Suprapubic skin (tissue), 4 donors: ENCODE measurements around the gene IPO5. TPM values are rescaled to one million over a fixed set of nuclear protein-coding genes. Genes with fewer than 3 reads are reported as not detected.
"Not testable (repeated sequence)": the region's sequence is repeated elsewhere in the genome, so short reads cannot be mapped to it uniquely, and the experiment has no call there.

Experiments
- DNase-seq, 2 donors: peaks; one replicate each; pipeline ENCODE4 v3.0.0-alpha.2; 2019; ENCODE audit warnings: low spot score in 2 of 2
- H3K27ac ChIP-seq: fragments of 200-600 bp; sonication (generic); one replicate; pipeline ENCODE4 v1.5.1; 2019
- H3K27me3 ChIP-seq: fragments of 200-600 bp; sonication (generic); one replicate; pipeline ENCODE4 v1.5.1; 2019
- H3K36me3 ChIP-seq: fragments of 200-600 bp; sonication (generic); one replicate; pipeline ENCODE4 v1.5.1; 2019
- H3K4me1 ChIP-seq: fragments of 200-600 bp; sonication (generic); one replicate; pipeline ENCODE4 v1.5.1; 2019
- H3K4me3 ChIP-seq: fragments of 200-600 bp; sonication (generic); one replicate; pipeline ENCODE4 v1.5.1; 2019; ENCODE audit warnings: mild to moderate bottlenecking
- H3K9me3 ChIP-seq: fragments of 200-600 bp; sonication (generic); one replicate; pipeline ENCODE4 v1.5.1; 2019
- CTCF ChIP-seq, 2 donors: fragments of 200-600 bp in 1 of 2; fragments of 450-650 bp in 1 of 2; sonication (generic) in 1 of 2; IDR thresholded peaks; one replicate each; pipeline ENCODE4 v1.5.1; 2016 to 2019; ENCODE audit warnings: antibody characterized with exemption in 2 of 2, mild to moderate bottlenecking in 1 of 2, moderate library complexity in 1 of 2
- EP300 ChIP-seq: sonication (generic); formaldehyde crosslinking; IDR thresholded peaks from one replicate; pipeline ENCODE4 v1.6.1; 2017; ENCODE audit warnings: antibody characterized with exemption
- POLR2A ChIP-seq, 2 donors: fragments of 450-650 bp; IDR thresholded peaks; one replicate each; pipeline ENCODE4 v1.6.1; 2017; ENCODE audit warnings: antibody characterized with exemption in 2 of 2, mild to moderate bottlenecking in 2 of 2, moderate library complexity in 2 of 2
- POLR2AphosphoS5 ChIP-seq, 3 donors: sonication (generic); formaldehyde crosslinking; IDR thresholded peaks; one replicate each; pipeline ENCODE4 v1.6.1; 2017; ENCODE audit warnings: antibody characterized with exemption in 3 of 3
- WGBS: methylation state at CpG from one replicate; pipeline ENCODE4 v1.1.5; 2018; 5-methylcytosine and 5-hydroxymethylcytosine counted together
- total RNA-seq, 4 donors: library from RNA; depleted of rRNA; stranded (reverse); fragments of >200 nt; gene quantifications; one replicate each; pipeline ENCODE4 v1.1.0, GENCODE V29; 2016

IPO5 gene
- total RNA-seq, 4 donors from 2014 or later: 78.8 to 93.8 (median 82.4) TPM

- 88% methylated on average over 1 of the region's 3 CpGs for WGBS
- Histone ChIP-seq H3K27me3 (no peaks in the 10 kb centered on the region), H3K4me1 (no peaks in the 10 kb centered on the region), H3K4me3 (no peak overlapping the region), H3K36me3 (peaks cover 76% of the 10 kb centered on the region), H3K9me3 (no peaks in the 10 kb centered on the region), H3K27ac (no peak overlapping the region)
- TF ChIP-seq POLR2A (IDR thresholded peaks at IDR 0.05) (no peak), EP300 (no peak), CTCF (IDR thresholded peaks at IDR 0.05) (no peak), POLR2AphosphoS5 (IDR thresholded peaks at IDR 0.05) (no peak)
- no peak for DNase-seq
Observed at GRCh38 chr13:97986835-97987234, 33.4 kb downstream of the IPO5 start.

- Histone ChIP-seq H3K36me3 (peaks cover 89% of the 10 kb centered on the region), H3K9me3 (no peaks in the 10 kb centered on the region), H3K4me3 (no peak overlapping the region), H3K4me1 (no peaks in the 10 kb centered on the region), H3K27ac (no peak overlapping the region), H3K27me3 (no peaks in the 10 kb centered on the region)
- DNase-seq: no peak
- no peak for TF ChIP-seq EP300
- no peak for TF ChIP-seq POLR2AphosphoS5 (IDR thresholded peaks at IDR 0.05)
- no peak for TF ChIP-seq POLR2A (IDR thresholded peaks at IDR 0.05)
- TF ChIP-seq CTCF (IDR thresholded peaks at IDR 0.05): no peak
- WGBS: 100% methylated on average over 2 of the region's 2 CpGs
Observed at GRCh38 chr13:97999653-98000052, 46.2 kb downstream of the IPO5 start.

- Histone ChIP-seq H3K9me3 (no peaks in the 10 kb centered on the region), H3K36me3 (peaks cover 91% of the 10 kb centered on the region), H3K4me3 (no peak overlapping the region), H3K27me3 (no peaks in the 10 kb centered on the region), H3K27ac (no peak overlapping the region), H3K4me1 (no peaks in the 10 kb centered on the region)
- DNase-seq: no peak
- 88% methylated on average over 3 of the region's 3 CpGs for WGBS
- TF ChIP-seq EP300 (no peak), POLR2AphosphoS5 (IDR thresholded peaks at IDR 0.05) (no peak), POLR2A (IDR thresholded peaks at IDR 0.05) (no peak), CTCF (IDR thresholded peaks at IDR 0.05) (no peak)
Observed at GRCh38 chr13:98004107-98004506, 50.6 kb downstream of the IPO5 start.

DNA sequence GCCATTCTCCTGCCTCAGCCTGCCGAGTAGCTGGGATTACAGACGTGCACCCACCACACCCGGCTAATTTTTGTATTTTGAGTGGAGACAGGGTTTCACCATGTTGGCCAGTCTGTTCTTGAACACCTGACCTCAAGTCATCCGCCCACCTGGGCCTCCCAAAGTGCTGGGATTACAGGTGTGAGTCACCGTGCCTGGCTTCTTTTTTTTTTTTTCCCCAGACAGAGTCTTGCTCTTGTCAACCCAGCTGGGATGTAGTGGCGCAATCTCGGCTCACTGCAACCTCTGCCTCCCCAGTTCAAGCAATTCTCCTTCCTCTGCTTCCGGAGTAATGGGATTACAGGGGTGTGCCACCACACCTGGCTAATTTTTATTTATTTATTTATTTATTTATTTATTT lies 51.5 kb downstream of the IPO5 start:
- H3K4me1 ChIP-seq, H3K9me3 ChIP-seq, H3K27ac ChIP-seq, H3K4me3 ChIP-seq, DNase-seq, H3K27me3 ChIP-seq: not testable (repeated sequence)
- peaks cover 91% of the 10 kb centered on the region for H3K36me3 ChIP-seq
- 96% methylated on average over 8 of the region's 8 CpGs for WGBS

GRCh38 chr13:98007001-98007400 lies 53.5 kb downstream of the IPO5 start:
- H3K27ac ChIP-seq: no peak overlapping the region
- no peaks in the 10 kb centered on the region for H3K9me3 ChIP-seq
- no peak overlapping the region for H3K4me3 ChIP-seq
- DNase-seq: no peak
- TF ChIP-seq POLR2AphosphoS5 (IDR thresholded peaks at IDR 0.05) (no peak), POLR2A (IDR thresholded peaks at IDR 0.05) (no peak), EP300 (no peak), CTCF (IDR thresholded peaks at IDR 0.05) (no peak)
- 86% methylated on average over 5 of the region's 5 CpGs for WGBS
- no peaks in the 10 kb centered on the region for H3K27me3 ChIP-seq
- peaks cover 92% of the 10 kb centered on the region for H3K36me3 ChIP-seq
- H3K4me1 ChIP-seq: no peaks in the 10 kb centered on the region

DNA sequence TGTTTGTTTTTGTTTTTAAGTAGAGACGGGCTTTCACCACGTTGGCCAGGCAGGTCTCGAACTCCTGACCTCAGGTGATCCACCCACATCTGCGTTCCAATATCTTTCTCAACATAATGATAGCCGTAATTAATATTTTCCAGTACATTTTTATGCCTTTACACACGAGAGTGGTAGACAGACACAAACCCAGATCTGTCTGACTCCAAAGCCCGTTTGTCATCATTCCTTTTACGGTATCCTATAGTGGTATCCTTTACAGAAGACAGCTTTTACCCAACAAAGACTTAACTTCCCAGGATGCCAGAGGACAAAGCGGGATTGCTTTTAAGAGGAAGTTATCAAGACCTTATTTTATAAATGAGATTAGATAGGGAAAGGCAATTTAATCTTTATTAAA lies 59.8 kb downstream of the IPO5 start:
- WGBS: 91% methylated on average over 9 of the region's 9 CpGs
- Histone ChIP-seq H3K36me3 (peaks cover 92% of the 10 kb centered on the region), H3K9me3 (no peaks in the 10 kb centered on the region), H3K27ac (no peak overlapping the region), H3K27me3 (no peaks in the 10 kb centered on the region), H3K4me3 (no peak overlapping the region), H3K4me1 (no peaks in the 10 kb centered on the region)
- no peak for DNase-seq
- TF ChIP-seq POLR2A (IDR thresholded peaks at IDR 0.05): no peak
- no peak for TF ChIP-seq CTCF (IDR thresholded peaks at IDR 0.05)
- no peak for TF ChIP-seq EP300
- no peak for TF ChIP-seq POLR2AphosphoS5 (IDR thresholded peaks at IDR 0.05)
